Esophagus muscularis mucosa (tissue), 4 donors: ENCODE data around the gene PLAGL2.

Experiments
- CTCF ChIP-seq, 3 experiments: fragments of 200-600 bp in 2 of 3; fragments of 450-650 bp in 1 of 3; sonication (generic) in 2 of 3; IDR thresholded peaks; one replicate each; pipeline ENCODE4 v1.5.1; 2017 to 2019; ENCODE audit warnings: antibody characterized with exemption in 3 of 3, mild to moderate bottlenecking in 2 of 3, moderate library complexity in 1 of 3
- EP300 ChIP-seq: sonication (generic); formaldehyde crosslinking; IDR thresholded peaks from one replicate; pipeline ENCODE4 v1.6.1; 2017; ENCODE audit warnings: antibody characterized with exemption
- POLR2A ChIP-seq: fragments of 450-650 bp; IDR thresholded peaks from one replicate; pipeline ENCODE4 v1.6.1; 2017; ENCODE audit warnings: antibody characterized with exemption, moderate library complexity, mild to moderate bottlenecking, low read depth
- POLR2AphosphoS5 ChIP-seq, 2 donors: sonication (generic); formaldehyde crosslinking; IDR thresholded peaks; one replicate each; pipeline ENCODE4 v1.6.1; 2017; ENCODE audit warnings: antibody characterized with exemption in 2 of 2

- TF ChIP-seq CTCF (IDR thresholded peaks at IDR 0.05) = no peak
- no peak for TF ChIP-seq POLR2A
- no peak for TF ChIP-seq POLR2AphosphoS5 (IDR thresholded peaks at IDR 0.05)
- TF ChIP-seq EP300 = no peak
These were observed 47.2 kb downstream of the PLAGL2 start for GRCh38 chr20:32160341-32160740.
